Neural progenitor cell (in vitro differentiated cells): ENCODE data around the gene SMAP2. TPM values are rescaled to one million over a fixed set of nuclear protein-coding genes. Genes with fewer than 3 reads are reported as not detected.

ENCODE experiments used
- DNase-seq: peaks from one replicate; pipeline ENCODE4 v3.0.0-alpha.2; 2016; ENCODE audit warnings: low spot score
- H2AFZ ChIP-seq: fragments of 200-600 bp; sonication (generic); replicated peaks from 2 replicates; pipeline ENCODE4 v1.6.1; 2016; ENCODE audit warnings: antibody characterized with exemption
- H3F3A ChIP-seq: fragments of 200-600 bp; sonication (generic); 2 replicates; pipeline ENCODE4 v1.6.1; 2016; ENCODE audit warnings: antibody characterized with exemption, low read depth
- H3K27ac ChIP-seq: fragments of 200-600 bp; sonication (generic); 2 replicates; pipeline ENCODE4 v1.5.1; 2016; ENCODE audit warnings: mild to moderate bottlenecking
- H3K27me3 ChIP-seq: fragments of 200-600 bp; sonication (generic); 2 replicates; pipeline ENCODE4 v1.6.1; 2016; ENCODE audit warnings: mild to moderate bottlenecking, moderate library complexity
- H3K36me3 ChIP-seq: fragments of 200-600 bp; sonication (generic); 2 replicates; pipeline ENCODE4 v1.5.1; 2016
- H3K4me1 ChIP-seq: fragments of 200-600 bp; sonication (generic); 2 replicates; pipeline ENCODE4 v1.6.1; 2016; ENCODE audit warnings: mixed run types
- H3K4me2 ChIP-seq: fragments of 200-600 bp; sonication (generic); 2 replicates; pipeline ENCODE4 v1.6.1; 2016
- H3K4me3 ChIP-seq: fragments of 200-600 bp; sonication (generic); 2 replicates; pipeline ENCODE4 v1.5.1; 2016
- H3K79me2 ChIP-seq: fragments of 200-600 bp; sonication (generic); 2 replicates; pipeline ENCODE4 v1.6.1; 2016; ENCODE audit warnings: low read depth
- H3K9ac ChIP-seq: fragments of 200-600 bp; sonication (generic); 2 replicates; pipeline ENCODE4 v1.6.1; 2016
- H3K9me3 ChIP-seq: fragments of 200-600 bp; sonication (generic); 2 replicates; pipeline ENCODE4 v1.5.1; 2016; ENCODE audit warnings: low read depth
- H4K20me1 ChIP-seq: fragments of 200-600 bp; sonication (generic); 2 replicates; pipeline ENCODE4 v1.6.1; 2016; ENCODE audit warnings: low read depth
- H3K27ac Mint-ChIP-seq: 3 replicates; pipeline ENCODE4 v1.8.0; 2021; ENCODE audit warnings: mixed read lengths
- H3K27me3 Mint-ChIP-seq: 2 replicates; pipeline ENCODE4 v1.8.0; 2022; ENCODE audit warnings: low read depth, mild to moderate bottlenecking, inconsistent platforms, moderate library complexity, mixed read lengths; ENCODE audit not compliant: insufficient read depth
- H3K36me3 Mint-ChIP-seq: 3 replicates; pipeline ENCODE4 v1.8.0; 2021; ENCODE audit warnings: mixed read lengths
- H3K4me1 Mint-ChIP-seq: 3 replicates; pipeline ENCODE4 v1.8.0; 2021; ENCODE audit warnings: mixed read lengths
- H3K4me3 Mint-ChIP-seq: 3 replicates; pipeline ENCODE4 v1.8.0; 2021; ENCODE audit warnings: mild to moderate bottlenecking, moderate library complexity, mixed read lengths
- H3K9me3 Mint-ChIP-seq: 3 replicates; pipeline ENCODE4 v1.8.0; 2020; ENCODE audit warnings: mixed read lengths
- CTCF ChIP-seq: fragments of 200-600 bp; sonication (generic); IDR thresholded peaks from 2 replicates; pipeline ENCODE4 v1.5.1; 2017; ENCODE audit warnings: antibody characterized with exemption, mild to moderate bottlenecking
- EZH2 ChIP-seq: fragments of 200-600 bp; sonication (generic); IDR thresholded peaks from 2 replicates; pipeline ENCODE4 v1.6.1; 2017; ENCODE audit warnings: antibody characterized with exemption, mild to moderate bottlenecking, moderate library complexity
- EZH2phosphoT487 ChIP-seq: fragments of 200-600 bp; sonication (generic); IDR thresholded peaks from 2 replicates; pipeline ENCODE4 v1.6.1; 2017; ENCODE audit warnings: antibody characterized with exemption
- total RNA-seq: library from RNA; depleted of rRNA; stranded (reverse); fragments of >200 nt; gene quantifications from 2 replicates; pipeline ENCODE4 v1.2.3, GENCODE V29; 2015; ENCODE audit warnings: low replicate concordance

The SMAP2 gene
- total RNA-seq, 1 donor from 2014 or later: 9.4 TPM

- H3F3A ChIP-seq: peaks cover 4% of the 10 kb centered on the region
- H3K4me2 ChIP-seq: peak overlapping the region; percentile 50
- H4K20me1 ChIP-seq: no peaks in the 10 kb centered on the region
- H3K4me1 ChIP-seq: peaks cover 10% of the 10 kb centered on the region
- TF ChIP-seq CTCF (no peak), EZH2 (no peak), EZH2phosphoT487 (no peak)
- no peak overlapping the region for H3K9ac ChIP-seq
- Mint-ChIP-seq H3K4me1 (peaks cover 17% of the 10 kb centered on the region), H3K27me3 (no peaks in the 10 kb centered on the region), H3K9me3 (no peaks in the 10 kb centered on the region), H3K36me3 (peaks cover 5% of the 10 kb centered on the region), H3K4me3 (no peak overlapping the region), H3K27ac (no peak overlapping the region)
- H3K9me3 ChIP-seq: no peaks in the 10 kb centered on the region
- no peaks in the 10 kb centered on the region for H3K36me3 ChIP-seq
- H2AFZ ChIP-seq: no peak overlapping the region
- H3K79me2 ChIP-seq: peaks cover 3% of the 10 kb centered on the region
- DNase-seq: no peak
- no peaks in the 10 kb centered on the region for H3K27me3 ChIP-seq
- H3K27ac ChIP-seq: no peak overlapping the region
- no peak overlapping the region for H3K4me3 ChIP-seq
Measured at GRCh38 chr1:40383488-40384412, 10.2 kb downstream of the SMAP2 start.

- DNase-seq: no peak
- H3K36me3 ChIP-seq: no peaks in the 10 kb centered on the region
- no peak for TF ChIP-seq CTCF
- no peak for TF ChIP-seq EZH2
- no peak for TF ChIP-seq EZH2phosphoT487
- H3K79me2 ChIP-seq: peaks cover 3% of the 10 kb centered on the region
- peaks cover 11% of the 10 kb centered on the region for H3K36me3 Mint-ChIP-seq
- H3K27me3 ChIP-seq: no peaks in the 10 kb centered on the region
- peaks cover 13% of the 10 kb centered on the region for H3K4me1 ChIP-seq
- H3F3A ChIP-seq: peaks cover 4% of the 10 kb centered on the region
- H3K4me1 Mint-ChIP-seq: peaks cover 20% of the 10 kb centered on the region
- no peak overlapping the region for H2AFZ ChIP-seq
- no peaks in the 10 kb centered on the region for H3K9me3 ChIP-seq
- H3K27ac Mint-ChIP-seq: peak overlapping the region; percentile 16
- H3K9ac ChIP-seq: no peak overlapping the region
- H3K4me2 ChIP-seq: no peak overlapping the region
- no peaks in the 10 kb centered on the region for H3K27me3 Mint-ChIP-seq
- H3K4me3 Mint-ChIP-seq: no peak overlapping the region
- H3K4me3 ChIP-seq: no peak overlapping the region
- no peaks in the 10 kb centered on the region for H3K9me3 Mint-ChIP-seq
- no peak overlapping the region for H3K27ac ChIP-seq
- H4K20me1 ChIP-seq: no peaks in the 10 kb centered on the region
Measured at GRCh38 chr1:40384413-40384762, 10.9 kb downstream of the SMAP2 start.

GRCh38 chr1:40384887-40385286 is 11.4 kb downstream of the SMAP2 start:
- no peak for DNase-seq
- no peak overlapping the region for H3K4me3 Mint-ChIP-seq
- Histone ChIP-seq H3F3A (peaks cover 4% of the 10 kb centered on the region), H3K27ac (no peak overlapping the region), H3K4me3 (no peak overlapping the region), H3K36me3 (no peaks in the 10 kb centered on the region), H3K4me1 (peaks cover 16% of the 10 kb centered on the region), H3K4me2 (no peak overlapping the region), H3K79me2 (peaks cover 3% of the 10 kb centered on the region), H3K9me3 (no peaks in the 10 kb centered on the region), H3K27me3 (no peaks in the 10 kb centered on the region), H4K20me1 (no peaks in the 10 kb centered on the region), H3K9ac (no peak overlapping the region), H2AFZ (no peak overlapping the region)
- no peaks in the 10 kb centered on the region for H3K9me3 Mint-ChIP-seq
- TF ChIP-seq CTCF: no peak
- H3K27me3 Mint-ChIP-seq: no peaks in the 10 kb centered on the region
- peaks cover 22% of the 10 kb centered on the region for H3K4me1 Mint-ChIP-seq
- H3K27ac Mint-ChIP-seq: peak overlapping the region; percentile 86
- H3K36me3 Mint-ChIP-seq: peaks cover 13% of the 10 kb centered on the region
